OCI-LY3 (cell line): Measurements from ENCODE around the gene MEAK7.

Source experiments
- H2AFZ ChIP-seq: fragments of 200-600, 300-600 bp; shearing (Covaris generic); 2 replicates; pipeline ENCODE4 v1.6.0; 2014; ENCODE audit warnings: antibody characterized with exemption, low read depth, low read length
- H3K27ac ChIP-seq: fragments of 200-600, 300-600 bp; sonication (generic); 2 replicates; pipeline ENCODE4 v1.5.1; 2014; ENCODE audit warnings: mild to moderate bottlenecking, low read length, moderate library complexity, mixed read lengths
- H3K27me3 ChIP-seq: fragments of 200-600, 300-600 bp; sonication (generic); 2 replicates; pipeline ENCODE4 v1.6.1; 2014; ENCODE audit warnings: low read depth, low read length, mixed read lengths
- H3K36me3 ChIP-seq: fragments of 200-600, 300-600 bp; sonication (generic); replicated peaks from 2 replicates; pipeline ENCODE3; 2014; ENCODE audit warnings: low read depth, low read length, mixed read lengths
- H3K4me1 ChIP-seq: fragments of 300-600, 200-600 bp; sonication (generic); 2 replicates; pipeline ENCODE4 v1.6.1; 2014; ENCODE audit warnings: low read length, mixed read lengths
- H3K4me2 ChIP-seq: fragments of 200-600, 300-600 bp; sonication (generic); 2 replicates; pipeline ENCODE4 v1.6.1; 2014; ENCODE audit warnings: low read length, mixed read lengths
- H3K4me3 ChIP-seq: fragments of 300-600, 200-600 bp; sonication (generic); 2 replicates; pipeline ENCODE4 v1.5.1; 2014; ENCODE audit warnings: antibody characterized with exemption, mild to moderate bottlenecking, low read length, moderate library complexity
- H3K79me2 ChIP-seq: fragments of 300-600, 200-600 bp; shearing (Covaris generic); 2 replicates; pipeline ENCODE4 v1.6.1; 2014; ENCODE audit warnings: mild to moderate bottlenecking, low read length, mixed read lengths
- H3K9ac ChIP-seq: fragments of 300-600, 200-600 bp; shearing (Covaris generic); 2 replicates; pipeline ENCODE4 v1.6.0; 2014; ENCODE audit warnings: mild to moderate bottlenecking, low read length, moderate library complexity
- H3K9me3 ChIP-seq: fragments of 200-600, 300-600 bp; shearing (Covaris generic); 2 replicates; pipeline ENCODE4 v1.6.1; 2014; ENCODE audit warnings: low read length, mixed read lengths; ENCODE audit not compliant: insufficient read depth
- H4K20me1 ChIP-seq: fragments of 200-600, 300-600 bp; sonication (generic); 2 replicates; pipeline ENCODE4 v1.6.1; 2016; ENCODE audit warnings: low read length, mixed read lengths; ENCODE audit not compliant: insufficient read depth
- CTCF ChIP-seq: fragments of 200-600, 300-600 bp; sonication (generic); IDR thresholded peaks from 2 replicates; pipeline ENCODE4 v1.5.1; 2014; ENCODE audit warnings: antibody characterized with exemption, low read length, low read depth
- EZH2phosphoT487 ChIP-seq: fragments of 200-600 bp; shearing (Covaris generic); IDR thresholded peaks from 2 replicates; pipeline ENCODE4 v1.6.1; 2018; ENCODE audit warnings: antibody characterized with exemption, mixed run types, low read depth

The MEAK7 gene

GRCh38 chr16:84498859-84499620, 5.4 kb downstream of the MEAK7 start:
- Histone ChIP-seq H3K4me3 (no peak overlapping the region), H3K79me2 (0 out of 2 replicates have a peak, but pooled peaks cover 5% of the 10 kb centered on the region), H3K9ac (no peak overlapping the region), H3K4me2 (no peak overlapping the region), H2AFZ (no peak overlapping the region), H3K9me3 (no peaks in the 10 kb centered on the region), H3K27ac (no peak overlapping the region), H3K4me1 (peaks cover 6% of the 10 kb centered on the region), H3K36me3 (peaks cover 14% of the 10 kb centered on the region), H3K27me3 (no peaks in the 10 kb centered on the region), H4K20me1 (no peaks in the 10 kb centered on the region)
- no peak for TF ChIP-seq EZH2phosphoT487
- TF ChIP-seq CTCF, result no peak

- H3K27me3 ChIP-seq, result no peaks in the 10 kb centered on the region
- peaks cover 4% of the 10 kb centered on the region; the same call in 1 of the 2 replicates for H3K9me3 ChIP-seq
- no peaks in the 10 kb centered on the region for H3K4me1 ChIP-seq
- H3K27ac ChIP-seq, result no peak overlapping the region
- H4K20me1 ChIP-seq, result no peaks in the 10 kb centered on the region
- H3K4me3 ChIP-seq, result no peak overlapping the region
- H3K79me2 ChIP-seq, result no peaks in the 10 kb centered on the region
- H3K4me2 ChIP-seq, result no peak overlapping the region
- no peak overlapping the region for H2AFZ ChIP-seq
- H3K36me3 ChIP-seq, result peaks cover 21% of the 10 kb centered on the region
- TF ChIP-seq CTCF (no peak), EZH2phosphoT487 (no peak)
- H3K9ac ChIP-seq, result no peak overlapping the region
These were observed 6.2 kb downstream of the MEAK7 start for GRCh38 chr16:84498223-84498610.

- TF ChIP-seq EZH2phosphoT487 (no peak), CTCF (no peak)
- no peak overlapping the region for H2AFZ ChIP-seq
- no peak overlapping the region for H3K9ac ChIP-seq
- H3K27ac ChIP-seq, result no peak overlapping the region
- no peaks in the 10 kb centered on the region for H4K20me1 ChIP-seq
- no peak overlapping the region for H3K4me3 ChIP-seq
- H3K79me2 ChIP-seq, result no peaks in the 10 kb centered on the region
- no peaks in the 10 kb centered on the region for H3K27me3 ChIP-seq
- H3K9me3 ChIP-seq, result peaks cover 10% of the 10 kb centered on the region; the same call in 1 of the 2 replicates
- H3K4me2 ChIP-seq, result no peak overlapping the region
- H3K4me1 ChIP-seq, result no peaks in the 10 kb centered on the region
- peaks cover 27% of the 10 kb centered on the region for H3K36me3 ChIP-seq
These were observed 6.8 kb downstream of the MEAK7 start for GRCh38 chr16:84497418-84498222.

- Histone ChIP-seq H3K27ac (no peak overlapping the region), H3K36me3 (peaks cover 29% of the 10 kb centered on the region), H3K27me3 (no peaks in the 10 kb centered on the region), H3K4me1 (no peaks in the 10 kb centered on the region), H3K9ac (no peak overlapping the region), H2AFZ (no peak overlapping the region), H4K20me1 (no peaks in the 10 kb centered on the region), H3K4me3 (no peak overlapping the region), H3K79me2 (no peaks in the 10 kb centered on the region), H3K4me2 (no peak overlapping the region), H3K9me3 (peaks cover 10% of the 10 kb centered on the region; the same call in 1 of the 2 replicates)
- no peak for TF ChIP-seq EZH2phosphoT487
- no peak for TF ChIP-seq CTCF
These were observed 7.5 kb downstream of the MEAK7 start for GRCh38 chr16:84496991-84497390.
